ENCODE measurements around the gene NUBP2.

Gene NUBP2

GRCh38 chr16:1751946-1752345, 30.8 kb upstream of the NUBP2 start:
- ATAC-seq = no peak
- no peak for TF ChIP-seq ZFP30 (CRISPR knock-in tag; IDR thresholded peaks at IDR 0.05)
- no peak for TF ChIP-seq ISL1 (CRISPR knock-in tag; IDR thresholded peaks at IDR 0.05)
- no peak for TF ChIP-seq ZC3H10 (CRISPR knock-in tag; IDR thresholded peaks at IDR 0.05)
- no peak for TF ChIP-seq POU6F1 (CRISPR knock-in tag; IDR thresholded peaks at IDR 0.05; ENCODE audit: borderline replicate concordance, low read depth)
- no peak for TF ChIP-seq ARNTL (CRISPR knock-in tag; IDR thresholded peaks at IDR 0.05; ENCODE audit: borderline replicate concordance, low read depth)
- TF ChIP-seq ZNF565 (CRISPR knock-in tag; conservative IDR thresholded peaks at IDR 0.05; ENCODE audit: low read depth) = no peak
- no peak for TF ChIP-seq CSDC2 (CRISPR knock-in tag; IDR thresholded peaks at IDR 0.05)
- no peak for TF ChIP-seq TOX (CRISPR knock-in tag; IDR thresholded peaks at IDR 0.05; ENCODE audit: borderline replicate concordance)
- no peak for TF ChIP-seq ZFP3 (CRISPR knock-in tag; IDR thresholded peaks at IDR 0.05)
- TF ChIP-seq CREB5 (CRISPR knock-in tag; IDR thresholded peaks at IDR 0.05; ENCODE audit: low read depth) = no peak
- TF ChIP-seq TSHZ2 (CRISPR knock-in tag; IDR thresholded peaks at IDR 0.05) = no peak
- TF ChIP-seq ZNF70 (CRISPR knock-in tag; IDR thresholded peaks at IDR 0.05) = no peak
- no peak for TF ChIP-seq CSRNP3 (CRISPR knock-in tag; IDR thresholded peaks at IDR 0.05)
- no peak for TF ChIP-seq PPARA (CRISPR knock-in tag; IDR thresholded peaks at IDR 0.05; ENCODE audit: borderline replicate concordance)
- TF ChIP-seq ESRRG (CRISPR knock-in tag; IDR thresholded peaks at IDR 0.05) = no peak
- no peak for TF ChIP-seq TCF4 (CRISPR knock-in tag; IDR thresholded peaks at IDR 0.05; ENCODE audit: borderline replicate concordance)
- no peak for TF ChIP-seq ZNF8 (CRISPR knock-in tag; IDR thresholded peaks at IDR 0.05)
- TF ChIP-seq RARB (CRISPR knock-in tag; IDR thresholded peaks at IDR 0.05) = no peak
- no peak for TF ChIP-seq PATZ1 (CRISPR knock-in tag; IDR thresholded peaks at IDR 0.05; ENCODE audit: borderline replicate concordance)

GRCh38 chr16:1752853-1753252, 29.9 kb upstream of the NUBP2 start:
- ATAC-seq = no peak
- TF ChIP-seq CSDC2 (CRISPR knock-in tag; IDR thresholded peaks at IDR 0.05) = no peak
- no peak for TF ChIP-seq PATZ1 (CRISPR knock-in tag; IDR thresholded peaks at IDR 0.05; ENCODE audit: borderline replicate concordance)
- TF ChIP-seq TSHZ2 (CRISPR knock-in tag; IDR thresholded peaks at IDR 0.05) = no peak
- no peak for TF ChIP-seq GLIS3 (CRISPR knock-in tag; IDR thresholded peaks at IDR 0.05)
- no peak for TF ChIP-seq ZNF70 (CRISPR knock-in tag; IDR thresholded peaks at IDR 0.05)
- no peak for TF ChIP-seq ZNF8 (CRISPR knock-in tag; IDR thresholded peaks at IDR 0.05)
- TF ChIP-seq BACH2 (CRISPR knock-in tag; IDR thresholded peaks at IDR 0.05; ENCODE audit: borderline replicate concordance) = no peak
- TF ChIP-seq ZNF565 (CRISPR knock-in tag; conservative IDR thresholded peaks at IDR 0.05; ENCODE audit: low read depth) = no peak
- TF ChIP-seq RARB (CRISPR knock-in tag; IDR thresholded peaks at IDR 0.05) = no peak
